A673 (cell line): Measurements from ENCODE around the gene AOX1. TPM values are rescaled to one million over a fixed set of nuclear protein-coding genes. Genes with fewer than 3 reads are reported as not detected.
"Not testable (repeated sequence)": the region's sequence is repeated elsewhere in the genome, so short reads cannot be mapped to it uniquely, and the experiment has no call there.

Experiments used
- BruUV-seq: library from RNA; stranded (reverse); fragments of 400-500 nt; replicated peaks from 2 replicates; lab custom pipeline; 2021; lab: Mats Ljungman, UMichigan
- CTCF ChIA-PET: fragments of 300-600 bp; sonication (Branson Sonifier 250); formaldehyde crosslinking; loops from one replicate; lab custom pipeline; 2022; ENCODE audit warnings: antibody characterized with exemption; lab: Charles Lee
- POLR2A ChIA-PET: fragments of 300-600 bp; sonication (Branson Sonifier 250); formaldehyde crosslinking; loops from one replicate; lab custom pipeline; 2022; ENCODE audit warnings: antibody characterized with exemption; ENCODE audit not compliant: low non-redundant PET; lab: Charles Lee
- DNase-seq: peaks from one replicate; pipeline ENCODE4 v3.0.0-alpha.2; 2015; ENCODE audit warnings: low spot score
- H3K27ac ChIP-seq: fragments of 200-600 bp; sonication (generic); 2 replicates; pipeline ENCODE4 v1.5.1; 2016; ENCODE audit warnings: mixed run types, low read depth, mild to moderate bottlenecking, mixed read lengths, antibody characterized with exemption, low read length; ENCODE audit not compliant: poor library complexity, severe bottlenecking
- H3K27me3 ChIP-seq: fragments of 200-600 bp; sonication (generic); replicated peaks from 2 replicates; pipeline ENCODE4 v1.6.1; 2017; ENCODE audit warnings: mixed run types, low read depth, mild to moderate bottlenecking, mixed read lengths, antibody characterized with exemption, low read length; ENCODE audit not compliant: insufficient read depth, poor library complexity
- H3K36me3 ChIP-seq: fragments of 200-600 bp; sonication (generic); 2 replicates; pipeline ENCODE4 v1.6.1; 2016; ENCODE audit warnings: mixed run types, mild to moderate bottlenecking, mixed read lengths, antibody characterized with exemption, low read length; ENCODE audit not compliant: insufficient read depth, poor library complexity, severe bottlenecking
- H3K4me1 ChIP-seq: fragments of 200-600 bp; sonication (generic); 2 replicates; pipeline ENCODE4 v1.6.1; 2017; ENCODE audit warnings: mixed run types, mild to moderate bottlenecking, mixed read lengths, antibody characterized with exemption, low read length; ENCODE audit not compliant: insufficient read depth, poor library complexity, severe bottlenecking
- H3K4me3 ChIP-seq: fragments of 200-600 bp; sonication (generic); 2 replicates; pipeline ENCODE4 v1.5.1; 2016; ENCODE audit warnings: low read depth, mixed run types, mild to moderate bottlenecking, mixed read lengths, low read length; ENCODE audit not compliant: poor library complexity, severe bottlenecking
- H3K9me3 ChIP-seq: fragments of 200-600 bp; sonication (generic); 2 replicates; pipeline ENCODE4 v1.6.1; 2016; ENCODE audit warnings: mixed run types, low read depth, mild to moderate bottlenecking, mixed read lengths, antibody characterized with exemption, low read length; ENCODE audit not compliant: poor library complexity, severe bottlenecking
- EZH2 ChIP-seq: fragments of 200-600 bp; sonication (generic); IDR thresholded peaks from 2 replicates; pipeline ENCODE4 v1.6.1; 2017; ENCODE audit warnings: borderline replicate concordance, low read depth, mild to moderate bottlenecking, mixed read lengths, antibody characterized with exemption, low read length; ENCODE audit not compliant: poor library complexity, severe bottlenecking
- intact Hi-C: fragments of 100-400 bp; cut with micrococcal nuclease; formaldehyde crosslinking; loops from one replicate; pipeline ENCODE4 v1.10.0; 2022; ENCODE audit not compliant: unreplicated experiment
- total RNA-seq: library from RNA; stranded (reverse); gene quantifications from 2 replicates; pipeline ENCODE4 v1.2.3, GENCODE V29; 2021
- TF ChIP-seq, protein P1 (sequence below): fragments of 300-800, 200-600 bp; sonication (generic); conservative IDR thresholded peaks from 2 replicates; pipeline ENCODE4 v1.5.1; 2017; ENCODE audit warnings: low read depth, mild to moderate bottlenecking, antibody characterized with exemption, low read length, moderate library complexity, mixed read lengths

The AOX1 gene
- total RNA-seq, 1 experiment from 2014 or later = 3.1 TPM

DNA sequence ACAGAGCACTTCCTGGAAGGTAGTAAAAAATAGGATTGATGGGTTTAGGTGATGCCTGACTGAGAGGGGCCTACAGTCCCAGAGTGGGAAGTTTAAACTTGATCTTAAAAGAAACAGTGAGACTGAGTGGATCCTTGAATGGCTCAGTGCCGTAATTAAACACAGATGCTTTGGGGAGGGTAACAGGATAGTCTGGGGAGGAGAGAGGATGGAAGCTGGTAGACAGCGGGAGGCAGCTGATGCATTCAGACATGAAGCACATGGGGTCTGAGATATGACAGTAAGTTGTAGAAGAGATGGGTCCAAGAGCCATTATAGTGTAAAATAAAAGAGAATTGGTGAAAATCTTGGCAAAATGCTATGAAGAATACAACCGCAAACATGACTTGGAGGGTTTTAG is 54.4 kb downstream of the AOX1 start:
- H3K4me1 ChIP-seq = no peaks in the 10 kb centered on the region
- H3K9me3 ChIP-seq = no peaks in the 10 kb centered on the region
- ChIA-PET CTCF (no interaction called here), POLR2A (no interaction called here)
- H3K27me3 ChIP-seq = no peaks in the 10 kb centered on the region
- intact Hi-C loops = no loop called here
- no peaks in the 10 kb centered on the region for H3K36me3 ChIP-seq
- BruUV-seq = no TSS peak
- H3K27ac ChIP-seq = no peak overlapping the region
- H3K4me3 ChIP-seq = no peak overlapping the region
- TF ChIP-seq, protein P1, sequence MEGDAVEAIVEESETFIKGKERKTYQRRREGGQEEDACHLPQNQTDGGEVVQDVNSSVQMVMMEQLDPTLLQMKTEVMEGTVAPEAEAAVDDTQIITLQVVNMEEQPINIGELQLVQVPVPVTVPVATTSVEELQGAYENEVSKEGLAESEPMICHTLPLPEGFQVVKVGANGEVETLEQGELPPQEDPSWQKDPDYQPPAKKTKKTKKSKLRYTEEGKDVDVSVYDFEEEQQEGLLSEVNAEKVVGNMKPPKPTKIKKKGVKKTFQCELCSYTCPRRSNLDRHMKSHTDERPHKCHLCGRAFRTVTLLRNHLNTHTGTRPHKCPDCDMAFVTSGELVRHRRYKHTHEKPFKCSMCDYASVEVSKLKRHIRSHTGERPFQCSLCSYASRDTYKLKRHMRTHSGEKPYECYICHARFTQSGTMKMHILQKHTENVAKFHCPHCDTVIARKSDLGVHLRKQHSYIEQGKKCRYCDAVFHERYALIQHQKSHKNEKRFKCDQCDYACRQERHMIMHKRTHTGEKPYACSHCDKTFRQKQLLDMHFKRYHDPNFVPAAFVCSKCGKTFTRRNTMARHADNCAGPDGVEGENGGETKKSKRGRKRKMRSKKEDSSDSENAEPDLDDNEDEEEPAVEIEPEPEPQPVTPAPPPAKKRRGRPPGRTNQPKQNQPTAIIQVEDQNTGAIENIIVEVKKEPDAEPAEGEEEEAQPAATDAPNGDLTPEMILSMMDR = no peak
- TF ChIP-seq EZH2 = no peak
- no peak for DNase-seq

DNA sequence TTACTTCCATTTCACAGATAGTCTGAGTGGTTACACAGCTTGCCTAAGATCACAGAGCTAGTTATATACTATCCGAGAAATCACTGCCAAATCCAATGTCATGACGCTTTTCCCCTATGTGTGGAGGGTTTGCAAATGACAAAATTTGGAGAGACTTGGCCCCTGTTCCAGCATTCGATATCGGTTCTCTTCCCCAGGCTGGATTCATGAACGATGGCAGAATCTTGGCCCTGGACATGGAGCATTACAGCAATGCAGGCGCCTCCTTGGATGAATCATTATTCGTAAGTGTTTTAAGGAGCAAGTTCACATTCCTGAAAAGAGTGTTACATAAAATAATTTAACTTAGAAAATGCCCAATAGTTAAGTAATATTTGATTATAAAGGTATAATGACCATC is 55.1 kb downstream of the AOX1 start:
- Histone ChIP-seq H3K36me3 (no peaks in the 10 kb centered on the region), H3K27ac (no peak overlapping the region), H3K27me3 (no peaks in the 10 kb centered on the region), H3K4me1 (no peaks in the 10 kb centered on the region), H3K4me3 (no peak overlapping the region), H3K9me3 (no peaks in the 10 kb centered on the region)
- BruUV-seq = no TSS peak
- no peak for DNase-seq
- intact Hi-C loops = no loop called here
- CTCF ChIA-PET = no interaction called here
- POLR2A ChIA-PET = no interaction called here
- TF ChIP-seq EZH2 = no peak
- TF ChIP-seq, protein P1 = no peak

DNA sequence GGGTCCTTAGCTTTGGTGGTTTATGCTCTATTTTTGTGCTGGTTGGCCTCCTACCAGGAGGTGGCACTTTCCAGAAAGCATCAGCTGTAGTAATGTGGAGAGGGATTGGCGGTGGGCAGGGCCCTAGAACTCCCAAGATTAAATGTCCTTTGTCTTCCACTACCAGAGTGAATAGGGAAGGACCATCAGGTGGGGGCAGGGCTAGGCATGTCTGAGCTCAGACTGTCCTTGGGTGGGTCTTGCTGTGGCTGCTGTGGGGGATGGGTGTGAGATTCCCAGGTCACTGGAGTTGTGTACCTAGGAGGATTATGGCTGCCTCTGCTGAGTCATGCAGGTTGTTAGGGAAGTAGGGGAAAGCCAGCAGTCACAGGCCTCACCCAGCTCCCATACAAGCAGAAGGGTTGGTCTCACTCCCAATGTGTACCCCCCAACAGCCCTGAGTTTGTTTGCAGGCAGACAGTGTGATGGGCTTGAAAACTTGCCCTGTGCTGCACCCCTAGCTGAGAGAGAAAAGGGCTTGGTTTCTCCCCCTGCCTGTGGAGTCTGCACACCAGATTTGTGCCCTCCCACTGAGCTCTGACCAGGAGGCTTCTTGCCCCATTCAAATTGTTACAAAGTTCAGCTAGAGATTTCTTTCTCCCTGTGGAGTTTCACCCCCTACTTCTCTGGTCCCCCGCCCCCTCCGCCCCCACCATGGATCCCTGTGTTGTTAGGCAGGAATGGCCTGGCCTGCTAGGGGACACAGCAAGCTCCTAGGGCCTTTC is 62.9 kb downstream of the AOX1 start:
- POLR2A ChIA-PET, BruUV-seq, H3K4me3 ChIP-seq, DNase-seq, H3K27ac ChIP-seq, H3K9me3 ChIP-seq, H3K4me1 ChIP-seq, intact Hi-C loops, H3K36me3 ChIP-seq, CTCF ChIA-PET, H3K27me3 ChIP-seq: not testable (repeated sequence)

DNA sequence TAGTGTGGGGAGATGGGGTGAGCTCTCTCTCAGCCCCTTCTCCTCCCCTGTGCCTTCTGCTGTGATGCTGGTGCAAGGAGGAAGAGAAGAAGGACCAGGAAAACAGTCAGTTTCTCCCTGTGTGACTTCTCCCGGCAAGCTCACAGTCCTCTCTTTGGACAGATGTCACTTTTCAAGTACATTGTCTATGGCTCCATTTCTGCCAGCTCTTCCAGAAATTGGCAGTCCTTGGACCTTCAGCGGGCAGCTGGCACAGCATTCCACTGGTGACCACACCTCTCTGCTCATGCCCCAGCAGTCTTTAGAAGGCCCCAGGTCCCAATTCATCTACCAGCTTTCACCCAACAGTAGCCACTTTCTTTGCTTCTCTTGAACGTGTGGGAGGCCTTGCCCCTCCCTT is 63.9 kb downstream of the AOX1 start:
- ChIA-PET POLR2A (interaction anchor here (0.6 kb wide), 1 partner anchor 95 kb away, joined by 4 read pairs; no protein-coding TSS in a partner anchor), CTCF (no interaction called here)
- Histone ChIP-seq H3K36me3 (no peaks in the 10 kb centered on the region), H3K4me3 (no peak overlapping the region), H3K27me3 (no peaks in the 10 kb centered on the region), H3K27ac (no peak overlapping the region), H3K4me1 (no peaks in the 10 kb centered on the region), H3K9me3 (no peaks in the 10 kb centered on the region)
- intact Hi-C loops = no loop called here
- BruUV-seq = no TSS peak
- DNase-seq = no peak
- TF ChIP-seq, protein P1 = no peak
- no peak for TF ChIP-seq EZH2
